ENCODE data around the gene TMEM176A.

TMEM176A gene

DNA sequence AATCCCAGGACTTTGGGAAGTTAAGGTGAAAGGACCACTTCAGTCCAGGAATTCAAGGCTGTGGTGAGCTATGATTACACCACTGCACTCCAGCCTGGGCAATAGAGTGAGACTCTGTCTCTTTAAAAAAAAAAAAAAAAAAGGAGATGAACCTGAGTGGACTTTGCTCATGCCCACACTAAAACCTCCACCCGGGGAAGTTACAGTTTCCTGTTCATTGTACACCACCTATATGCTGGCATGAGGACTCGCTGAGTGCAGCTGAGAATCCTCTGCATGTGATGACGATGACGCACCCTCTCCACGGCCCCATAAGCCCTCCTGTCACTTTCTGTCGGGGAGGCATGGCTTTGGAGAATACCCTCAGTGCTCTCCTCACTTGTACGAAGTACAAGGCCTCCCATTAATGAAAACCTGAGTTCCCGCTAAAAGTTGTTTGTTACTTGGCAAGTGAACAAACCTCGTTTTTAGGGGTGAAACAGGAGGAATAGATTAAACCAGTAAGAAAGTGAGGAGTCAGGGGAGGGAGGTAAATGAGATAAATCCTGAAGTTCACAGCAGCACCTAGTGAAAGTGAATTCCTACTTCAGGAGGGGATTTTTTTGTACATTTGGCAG is 16.3 kb upstream of the TMEM176A start:
- no peak for DNase-seq
- no peak overlapping the region for H3K4me3 ChIP-seq (ENCODE audit: low read depth, low read length)
- H3K27me3 ChIP-seq (ENCODE audit: insufficient read depth, low read depth, severe bottlenecking), result no peaks in the 10 kb centered on the region
- no peak overlapping the region for H3K27ac ChIP-seq
- H3K9me3 ChIP-seq (ENCODE audit: severe bottlenecking), result no peaks in the 10 kb centered on the region
- no peak for TF ChIP-seq CTCF (IDR thresholded peaks at IDR 0.05; ENCODE audit: low read depth, low read length)
- H3K36me3 ChIP-seq, result no peaks in the 10 kb centered on the region

- no peak for DNase-seq
- no peak for TF ChIP-seq CTCF (IDR thresholded peaks at IDR 0.05; ENCODE audit: low read depth, low read length)
- H3K27me3 ChIP-seq (ENCODE audit: insufficient read depth, low read depth, severe bottlenecking), result no peaks in the 10 kb centered on the region
- H3K4me3 ChIP-seq (ENCODE audit: low read depth, low read length), result no peak overlapping the region
- no peak overlapping the region for H3K27ac ChIP-seq
- no peaks in the 10 kb centered on the region for H3K36me3 ChIP-seq
- H3K9me3 ChIP-seq (ENCODE audit: severe bottlenecking), result no peaks in the 10 kb centered on the region
Measured at GRCh38 chr7:150784954-150785353, 15.6 kb upstream of the TMEM176A start.

DNA sequence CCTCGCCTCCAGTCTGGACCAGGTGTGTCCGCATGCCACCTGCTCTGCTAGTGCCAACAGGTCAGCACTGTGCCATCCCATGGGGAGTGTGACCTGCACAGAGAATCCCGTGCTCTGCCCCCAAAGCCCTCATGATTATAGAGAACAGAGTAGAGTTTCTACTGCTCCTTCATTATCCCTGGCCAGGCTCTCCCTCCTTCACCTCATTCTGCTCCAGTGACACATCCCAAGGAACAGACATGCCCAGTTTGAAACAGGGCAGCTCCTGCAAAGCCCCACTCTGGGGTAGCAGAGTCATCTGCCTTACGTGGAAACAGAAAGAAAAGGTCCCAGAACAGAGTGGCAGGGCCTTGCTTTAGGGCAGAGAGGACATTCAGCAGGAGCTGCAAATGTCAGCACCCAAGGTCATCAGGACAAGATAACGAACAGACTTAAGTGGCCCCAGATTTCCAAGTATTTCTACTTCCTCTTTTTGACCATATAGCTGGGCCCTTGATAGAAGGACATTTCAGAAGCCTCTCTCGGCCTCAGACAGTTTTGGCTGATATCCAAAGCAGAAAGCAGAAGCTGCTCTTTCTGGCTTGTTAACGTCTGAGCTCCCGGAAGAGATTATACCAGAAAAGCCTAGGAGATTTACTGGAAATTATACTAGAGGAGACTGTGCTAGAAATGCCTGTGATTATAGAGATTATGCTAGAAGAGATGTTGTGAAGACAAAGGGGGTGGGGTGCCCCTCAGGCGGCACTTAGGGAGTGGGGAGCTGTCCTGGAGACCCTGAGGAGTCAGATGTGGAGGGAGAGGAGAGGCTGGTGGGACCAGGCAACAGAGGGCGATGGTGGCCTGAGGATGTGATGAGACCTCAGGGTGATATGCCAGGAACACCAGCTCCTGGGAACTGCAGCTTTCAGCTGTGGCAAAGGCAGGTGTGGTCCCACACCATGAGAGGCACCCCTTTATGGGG is 13.0 kb upstream of the TMEM176A start:
- H3K27me3 ChIP-seq (ENCODE audit: insufficient read depth, low read depth, severe bottlenecking), result no peaks in the 10 kb centered on the region
- peak overlapping the region; percentile 56 for H3K27ac ChIP-seq
- H3K36me3 ChIP-seq, result peaks cover 3% of the 10 kb centered on the region; the same call in 1 of the 2 replicates
- no peaks in the 10 kb centered on the region for H3K9me3 ChIP-seq (ENCODE audit: severe bottlenecking)
- peak; percentile 65 for DNase-seq
- peak; percentile 42; the same call in 1 of the 2 replicates for TF ChIP-seq CTCF (IDR thresholded peaks at IDR 0.05; ENCODE audit: low read depth, low read length)
- H3K4me3 ChIP-seq (ENCODE audit: low read depth, low read length), result no peak overlapping the region; the same call in 1 of the 2 replicates

DNA sequence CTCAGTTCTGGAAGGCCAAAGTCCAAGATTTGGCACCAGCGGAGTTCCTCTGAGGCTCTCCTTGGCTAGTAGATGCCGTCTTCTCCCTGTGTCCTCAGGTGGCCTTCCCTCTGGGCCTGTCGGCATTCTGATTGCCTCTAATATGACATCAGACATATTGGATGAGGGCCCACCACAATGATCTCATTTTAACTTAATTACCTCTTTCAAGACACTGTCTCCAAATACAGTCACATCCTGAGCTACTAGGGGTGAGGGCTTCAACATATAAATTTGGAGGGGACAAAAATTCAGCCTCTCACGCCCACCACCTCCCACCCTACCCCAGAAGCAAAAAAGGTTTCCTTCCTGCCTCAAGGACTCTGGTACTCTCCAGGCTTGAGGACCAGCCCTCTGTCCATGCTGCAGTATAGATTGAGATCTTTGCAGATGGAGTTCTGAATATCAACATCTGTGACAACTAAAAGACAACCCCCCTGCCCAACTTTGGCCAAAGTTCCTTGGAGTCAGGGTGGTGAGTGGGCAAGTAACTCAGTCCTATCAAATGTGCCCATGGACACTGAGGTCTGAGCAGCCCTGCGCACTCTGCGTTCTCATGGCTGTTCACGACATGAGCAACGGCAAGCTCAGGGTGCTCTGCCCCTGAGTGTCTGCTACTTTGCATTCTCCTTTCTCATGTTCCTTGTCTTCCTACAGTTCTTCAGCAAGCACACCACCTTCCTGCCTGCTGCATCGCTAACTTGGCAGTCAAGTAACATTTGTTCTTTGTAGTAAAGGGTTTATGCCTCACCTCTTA is 11.9 kb upstream of the TMEM176A start:
- no peak for DNase-seq
- no peak overlapping the region; the same call in 1 of the 2 replicates for H3K27ac ChIP-seq

More for the DNA sequence above, 11.9 kb upstream of the TMEM176A start:
- Histone ChIP-seq H3K27me3 (ENCODE audit: insufficient read depth, low read depth, severe bottlenecking) (no peaks in the 10 kb centered on the region), H3K9me3 (ENCODE audit: severe bottlenecking) (no peaks in the 10 kb centered on the region), H3K4me3 (ENCODE audit: low read depth, low read length) (no peak overlapping the region), H3K36me3 (peaks cover 3% of the 10 kb centered on the region; the same call in 1 of the 2 replicates)
- no peak for TF ChIP-seq CTCF (IDR thresholded peaks at IDR 0.05; ENCODE audit: low read depth, low read length)
